ENCODE data around the gene PREX1. TPM values are rescaled to one million over a fixed set of nuclear protein-coding genes. Genes with fewer than 3 reads are reported as not detected.
A peak's percentile ranks its signal among the peaks of the same experiment; 100 is the strongest.

Gene PREX1
- total RNA-seq, 1 experiment from 2014 or later, result 3.3 TPM

- ChIA-PET POLR2A (ENCODE audit: unreplicated experiment) (interaction anchor here (0.9 kb wide), 1 partner anchor 12 kb away, joined by 4 read pairs; no protein-coding TSS in a partner anchor), CTCF (interaction anchor here (0.5 kb wide), 1 partner anchor 63 kb away, joined by 3 read pairs; no protein-coding TSS in a partner anchor)
- no TSS peak for BruUV-seq (replicated peaks)
These were observed 136.9 kb downstream of the PREX1 start for GRCh38 chr20:48690888-48691287.

GRCh38 chr20:48689874-48690571 is 137.8 kb downstream of the PREX1 start:
- Histone ChIP-seq H3K4me3 (no peak overlapping the region), H3K79me2 (ENCODE audit: low read depth) (no peaks in the 10 kb centered on the region), H3K9me3 (ENCODE audit: insufficient read depth, low read depth) (no peaks in the 10 kb centered on the region), H2AFZ (no peak overlapping the region), H3K4me1 (replicated peaks; ENCODE audit: insufficient read depth) (peaks cover 20% of the 10 kb centered on the region), H3K27ac (no peak overlapping the region), H3F3A (ENCODE audit: insufficient read depth, low read depth) (peaks cover 12% of the 10 kb centered on the region; the same call in 1 of the 2 replicates), H3K9me2 (ENCODE audit: insufficient read depth) (no peaks in the 10 kb centered on the region), H4K20me1 (ENCODE audit: insufficient read depth) (no peaks in the 10 kb centered on the region), H3K4me2 (no peak overlapping the region), H3K27me3 (ENCODE audit: insufficient read depth, low read depth) (no peaks in the 10 kb centered on the region), H3K36me3 (ENCODE audit: low read depth) (no peaks in the 10 kb centered on the region)
- intact Hi-C loops (cut with micrococcal nuclease; ENCODE audit: unreplicated experiment), result loop anchor here (10.0 kb wide), 1 partner anchor 1865 kb away; no protein-coding TSS in a partner anchor
- TF ChIP-seq CTCF (conservative IDR thresholded peaks at IDR 0.05), result no peak
- no peak for TF ChIP-seq EZH2 (IDR thresholded peaks at IDR 0.05; ENCODE audit: low read depth)
- ChIA-PET CTCF (interaction anchor here (0.6 kb wide), 2 partner anchors 215 to 740 kb away, joined by 3 to 8 read pairs; no protein-coding TSS in a partner anchor), POLR2A (ENCODE audit: unreplicated experiment) (no interaction called here)
- no TSS peak for BruUV-seq (replicated peaks)
- DNase-seq, result peak in 1 of 2 experiments; percentile 12

More at GRCh38 chr20:48690888-48691287, 136.9 kb downstream of the PREX1 start:
- Histone ChIP-seq H3K27ac (no peak overlapping the region), H3K79me2 (ENCODE audit: low read depth) (no peaks in the 10 kb centered on the region), H2AFZ (no peak overlapping the region), H3K9me3 (ENCODE audit: insufficient read depth, low read depth) (no peaks in the 10 kb centered on the region), H3K4me1 (replicated peaks; ENCODE audit: insufficient read depth) (peaks cover 13% of the 10 kb centered on the region), H4K20me1 (ENCODE audit: insufficient read depth) (no peaks in the 10 kb centered on the region), H3K27me3 (ENCODE audit: insufficient read depth, low read depth) (no peaks in the 10 kb centered on the region), H3F3A (ENCODE audit: insufficient read depth, low read depth) (peaks cover 15% of the 10 kb centered on the region; the same call in 1 of the 2 replicates), H3K9me2 (ENCODE audit: insufficient read depth) (no peaks in the 10 kb centered on the region), H3K4me2 (no peak overlapping the region), H3K36me3 (ENCODE audit: low read depth) (no peaks in the 10 kb centered on the region), H3K4me3 (no peak overlapping the region)
- intact Hi-C loops (cut with micrococcal nuclease; ENCODE audit: unreplicated experiment), result loop anchor here (10.0 kb wide), 1 partner anchor 1864 kb away; no protein-coding TSS in a partner anchor
- no peak for DNase-seq
- TF ChIP-seq CTCF (conservative IDR thresholded peaks at IDR 0.05), result no peak

GRCh38 chr20:48689388-48689787 is 138.4 kb downstream of the PREX1 start:
- TF ChIP-seq EZH2 (IDR thresholded peaks at IDR 0.05; ENCODE audit: low read depth) (no peak), CTCF (conservative IDR thresholded peaks at IDR 0.05) (no peak)
- Histone ChIP-seq H3K79me2 (ENCODE audit: low read depth) (no peaks in the 10 kb centered on the region), H4K20me1 (ENCODE audit: insufficient read depth) (no peaks in the 10 kb centered on the region), H3K9me2 (ENCODE audit: insufficient read depth) (no peaks in the 10 kb centered on the region), H3K4me2 (no peak overlapping the region), H3K9me3 (ENCODE audit: insufficient read depth, low read depth) (no peaks in the 10 kb centered on the region), H3K27me3 (ENCODE audit: insufficient read depth, low read depth) (no peaks in the 10 kb centered on the region), H3K36me3 (ENCODE audit: low read depth) (no peaks in the 10 kb centered on the region), H2AFZ (no peak overlapping the region), H3K4me1 (replicated peaks; ENCODE audit: insufficient read depth) (peaks cover 26% of the 10 kb centered on the region), H3F3A (ENCODE audit: insufficient read depth, low read depth) (peaks cover 12% of the 10 kb centered on the region; the same call in 1 of the 2 replicates), H3K27ac (no peak overlapping the region), H3K4me3 (no peak overlapping the region)
- ChIA-PET POLR2A (ENCODE audit: unreplicated experiment) (no interaction called here), CTCF (no interaction called here)
- intact Hi-C loops (cut with micrococcal nuclease; ENCODE audit: unreplicated experiment), result no loop called here
- DNase-seq, result peak in 1 of 2 experiments; percentile 26
- BruUV-seq (replicated peaks), result no TSS peak

Data from PC-9 (cell line).